Stomach (tissue), 9 donors: ENCODE measurements around the gene TUBGCP2. TPM values are rescaled to one million over a fixed set of nuclear protein-coding genes. Genes with fewer than 3 reads are reported as not detected.

ENCODE experiments used
- DNase-seq, 2 donors: peaks; one replicate each; pipeline versions ENCODE4 v3.0.0 to v3.0.0-alpha.2; 2013 to 2019
- H3K27ac ChIP-seq, 5 donors: fragments of 200-600 bp in 4 of 5; sonication (generic) in 4 of 5; one replicate each; pipeline ENCODE4 v1.5.1; 2013 to 2019; ENCODE audit warnings: mild to moderate bottlenecking in 1 of 5, moderate library complexity in 1 of 5
- H3K27me3 ChIP-seq, 3 donors: fragments of 200-600 bp; sonication (generic); one replicate each; pipeline ENCODE4 v1.5.1; 2017 to 2019; ENCODE audit warnings: mixed run types in 1 of 3
- H3K36me3 ChIP-seq, 4 donors: fragments of 200-600 bp; sonication (generic); 1 replicate in 3 of 4; 2 replicates in 1 of 4; pipeline ENCODE4 v1.5.1; 2016 to 2019
- H3K4me1 ChIP-seq, 4 donors: fragments of 200-600 bp; sonication (generic); one replicate each; pipeline ENCODE4 v1.5.1; 2016 to 2019
- H3K4me3 ChIP-seq, 4 donors: fragments of 200-600 bp; sonication (generic) in 3 of 4; one replicate each; pipeline ENCODE4 v1.5.1; 2016 to 2019; ENCODE audit warnings: mild to moderate bottlenecking in 1 of 4
- H3K9me3 ChIP-seq, 4 donors: fragments of 200-600 bp; sonication (generic); one replicate each; pipeline ENCODE4 v1.5.1; 2016 to 2019
- CTCF ChIP-seq, 7 experiments: fragments of 450-650 bp in 4 of 7; fragments of 200-600 bp in 3 of 7; sonication (generic) in 3 of 7; IDR thresholded peaks; one replicate each; pipeline ENCODE4 v1.5.1; 2016 to 2019; ENCODE audit warnings: antibody characterized with exemption in 7 of 7, control low read depth in 2 of 7, mild to moderate bottlenecking in 1 of 7
- EP300 ChIP-seq: sonication (generic); formaldehyde crosslinking; IDR thresholded peaks from one replicate; pipeline ENCODE4 v1.6.1; 2017; ENCODE audit warnings: antibody characterized with exemption
- POLR2A ChIP-seq, 4 donors: fragments of 450-650 bp; IDR thresholded peaks; one replicate each; pipeline ENCODE4 v1.6.1; 2016; ENCODE audit warnings: antibody characterized with exemption in 4 of 4, control low read depth in 2 of 4, mild to moderate bottlenecking in 1 of 4, moderate library complexity in 1 of 4
- POLR2AphosphoS5 ChIP-seq, 3 donors: sonication (generic); formaldehyde crosslinking; IDR thresholded peaks; one replicate each; pipeline ENCODE4 v1.6.1; 2016; ENCODE audit warnings: antibody characterized with exemption in 3 of 3
- WGBS, 5 donors: extraction: QIAGEN DNeasy Blood & Tissue Kit in 3 of 5; methylation state at CpG; one replicate each; pipeline versions ENCODE4 v1.1.5 to v1.1.7; 2013 to 2018; 5-methylcytosine and 5-hydroxymethylcytosine counted together
- intact Hi-C: fragments of 100-400 bp; cut with DNase I; formaldehyde crosslinking; loops from one replicate; pipeline ENCODE4 v1.15.1; 2023; ENCODE audit warnings: low total_unique reads
- polyA plus RNA-seq, 3 donors: library from polyadenylated mRNA; stranded (reverse); fragments of 200-250 nt; gene quantifications; one replicate each; pipeline ENCODE4 v1.2.3, GENCODE V29; 2013
- total RNA-seq, 5 donors: library from RNA; depleted of rRNA; stranded (reverse); fragments of >200 nt; gene quantifications; one replicate each; pipeline versions ENCODE4 v1.1.0 to v1.2.3, GENCODE V29; 2014 to 2016
- donor health status: healthy with polysubstance abuse.
- donor health status: Bipolar disorder and iron deficiency.
- donor health status: healthy.

The TUBGCP2 gene
- total and polyA plus RNA-seq, 8 donors: 18.3 to 117 (median 47.6) TPM

- H3K27ac ChIP-seq: no peak overlapping the region
- peaks cover 41 to 63% (median 62%) of the 10 kb centered on the region in 4 donors for H3K36me3 ChIP-seq
- intact Hi-C loops: no loop called here
- no peaks in the 10 kb centered on the region for H3K27me3 ChIP-seq
- WGBS, 5 donors: 97 to 99% (median 98%) methylated on average over 12 to 14 of the region's 14 CpGs
- H3K4me1 ChIP-seq: peaks cover 7 to 41% (median 28%) of the 10 kb centered on the region in 4 donors
- TF ChIP-seq POLR2AphosphoS5 (IDR thresholded peaks at IDR 0.05) (no peak), CTCF (IDR thresholded peaks at IDR 0.05) (no peak), POLR2A (IDR thresholded peaks at IDR 0.05) (no peak), EP300 (no peak)
- DNase-seq: no peak
- H3K9me3 ChIP-seq: no peaks in the 10 kb centered on the region
- no peak overlapping the region for H3K4me3 ChIP-seq
Observed at GRCh38 chr10:133302230-133302629, 6.4 kb downstream of the TUBGCP2 start.

- peaks cover 0 to 17% (median 7%) of the 10 kb centered on the region in 4 donors for H3K4me1 ChIP-seq
- WGBS, 5 donors: 92 to 97% (median 93%) methylated on average over 14 of the region's 14 CpGs
- TF ChIP-seq POLR2A (IDR thresholded peaks at IDR 0.05) (no peak), CTCF (IDR thresholded peaks at IDR 0.05) (no peak), POLR2AphosphoS5 (IDR thresholded peaks at IDR 0.05) (no peak), EP300 (no peak)
- H3K27me3 ChIP-seq: no peaks in the 10 kb centered on the region
- DNase-seq: no peak
- no peak overlapping the region for H3K4me3 ChIP-seq
- H3K27ac ChIP-seq: no peak overlapping the region
- peaks cover 66 to 87% (median 86%) of the 10 kb centered on the region in 4 donors for H3K36me3 ChIP-seq
- intact Hi-C loops: no loop called here
- H3K9me3 ChIP-seq: no peaks in the 10 kb centered on the region
Observed at GRCh38 chr10:133299738-133300137, 8.9 kb downstream of the TUBGCP2 start.

- Histone ChIP-seq H3K9me3 (no peaks in the 10 kb centered on the region), H3K4me1 (peaks cover 0 to 11% (median 5%) of the 10 kb centered on the region in 4 donors), H3K4me3 (no peak overlapping the region), H3K27ac (no peak overlapping the region), H3K36me3 (peaks cover 71 to 92% (median 91%) of the 10 kb centered on the region in 4 donors), H3K27me3 (no peaks in the 10 kb centered on the region)
- DNase-seq: no peak
- WGBS, 5 donors: 91 to 96% (median 92%) methylated on average over 7 to 10 of the region's 10 CpGs
- TF ChIP-seq CTCF (IDR thresholded peaks at IDR 0.05) (no peak), POLR2A (IDR thresholded peaks at IDR 0.05) (no peak), POLR2AphosphoS5 (IDR thresholded peaks at IDR 0.05) (no peak), EP300 (no peak)
- intact Hi-C loops: no loop called here
Observed at GRCh38 chr10:133299224-133299623, 9.4 kb downstream of the TUBGCP2 start.

- H3K27me3 ChIP-seq: no peaks in the 10 kb centered on the region
- 92 to 97% (median 94%) methylated on average over 12 to 14 of the region's 14 CpGs for WGBS, 5 donors
- intact Hi-C loops: no loop called here
- peaks cover 0 to 9% (median 2%) of the 10 kb centered on the region in 4 donors for H3K4me1 ChIP-seq
- no peak for DNase-seq
- no peak overlapping the region for H3K4me3 ChIP-seq
- H3K9me3 ChIP-seq: no peaks in the 10 kb centered on the region
- no peak for TF ChIP-seq CTCF (IDR thresholded peaks at IDR 0.05)
- no peak for TF ChIP-seq POLR2A (IDR thresholded peaks at IDR 0.05)
- no peak for TF ChIP-seq EP300
- no peak for TF ChIP-seq POLR2AphosphoS5 (IDR thresholded peaks at IDR 0.05)
- H3K27ac ChIP-seq: no peak overlapping the region
- peaks cover 78 to 99% (median 98%) of the 10 kb centered on the region in 4 donors for H3K36me3 ChIP-seq
Observed at GRCh38 chr10:133298466-133298865, 10.2 kb downstream of the TUBGCP2 start.
